Superior temporal gyrus (tissue), 1 donor: ENCODE data around the gene TTF2.

ENCODE experiments used
- DNase-seq: peaks from one replicate; pipeline ENCODE4 v3.0.0-alpha.2; 2016; ENCODE audit errors: extremely low spot score

Gene TTF2

GRCh38 chr1:117059678-117060440 lies at the start of gene TTF2:
Gene TTF2 (plus strand): TSS chr1:117060326. CDS start chr1:117060347, 21 bp downstream.
- peak; percentile 98 for DNase-seq

- DNase-seq: no peak
These were observed 48.8 kb upstream of the TTF2 start for GRCh38 chr1:117011334-117011733.

- DNase-seq: no peak
These were observed 46.7 kb upstream of the TTF2 start for GRCh38 chr1:117013309-117013858.

- no peak for DNase-seq
These were observed 45.9 kb upstream of the TTF2 start for GRCh38 chr1:117014209-117014608.

GRCh38 chr1:117015724-117016123 lies 44.4 kb upstream of the TTF2 start:
- no peak for DNase-seq

- peak; percentile 28 for DNase-seq
These were observed 43.1 kb upstream of the TTF2 start for GRCh38 chr1:117017062-117017461.

- DNase-seq: peak; percentile 27
These were observed 42.5 kb upstream of the TTF2 start for GRCh38 chr1:117017648-117018047.

- peak; percentile 61 for DNase-seq
These were observed 39.5 kb upstream of the TTF2 start for GRCh38 chr1:117020526-117021156.

GRCh38 chr1:117022114-117022513 lies 38.0 kb upstream of the TTF2 start:
- no peak for DNase-seq

GRCh38 chr1:117025568-117025967 lies 34.6 kb upstream of the TTF2 start:
- DNase-seq: no peak

GRCh38 chr1:117026361-117026760 lies 33.8 kb upstream of the TTF2 start:
- DNase-seq: no peak

GRCh38 chr1:117029685-117030084 lies 30.4 kb upstream of the TTF2 start:
- DNase-seq: no peak

GRCh38 chr1:117030271-117030877 lies 29.8 kb upstream of the TTF2 start:
- no peak for DNase-seq

- no peak for DNase-seq
These were observed 27.9 kb upstream of the TTF2 start for GRCh38 chr1:117032266-117032665.

- peak; percentile 22 for DNase-seq
These were observed 27.2 kb upstream of the TTF2 start for GRCh38 chr1:117032681-117033539.

- DNase-seq: no peak
These were observed 26.4 kb upstream of the TTF2 start for GRCh38 chr1:117033772-117034171.

- no peak for DNase-seq
These were observed 25.3 kb upstream of the TTF2 start for GRCh38 chr1:117034791-117035290.

- no peak for DNase-seq
These were observed 24.1 kb upstream of the TTF2 start for GRCh38 chr1:117036018-117036461.

- no peak for DNase-seq
These were observed 22.3 kb upstream of the TTF2 start for GRCh38 chr1:117037802-117038201.

GRCh38 chr1:117038236-117038635 lies 21.9 kb upstream of the TTF2 start:
- DNase-seq: no peak

- no peak for DNase-seq
These were observed 15.9 kb upstream of the TTF2 start for GRCh38 chr1:117044217-117044616.
